Limb (tissue), 2 donors: Measurements from ENCODE around the gene KRT81.
"Not testable (repeated sequence)": the region's sequence is repeated elsewhere in the genome, so short reads cannot be mapped to it uniquely, and the experiment has no call there.

Experiments
- DNase-seq, 2 donors: peaks; one replicate each; pipeline ENCODE4 v3.0.0-alpha.2; 2016; ENCODE audit errors: extremely low spot score in 2 of 2

Gene KRT81

GRCh38 chr12:52253391-52254179 is 37.7 kb downstream of the KRT81 start:
- no peak for DNase-seq

- DNase-seq, result no peak
Observed at GRCh38 chr12:52252728-52253343, 38.5 kb downstream of the KRT81 start.

DNA sequence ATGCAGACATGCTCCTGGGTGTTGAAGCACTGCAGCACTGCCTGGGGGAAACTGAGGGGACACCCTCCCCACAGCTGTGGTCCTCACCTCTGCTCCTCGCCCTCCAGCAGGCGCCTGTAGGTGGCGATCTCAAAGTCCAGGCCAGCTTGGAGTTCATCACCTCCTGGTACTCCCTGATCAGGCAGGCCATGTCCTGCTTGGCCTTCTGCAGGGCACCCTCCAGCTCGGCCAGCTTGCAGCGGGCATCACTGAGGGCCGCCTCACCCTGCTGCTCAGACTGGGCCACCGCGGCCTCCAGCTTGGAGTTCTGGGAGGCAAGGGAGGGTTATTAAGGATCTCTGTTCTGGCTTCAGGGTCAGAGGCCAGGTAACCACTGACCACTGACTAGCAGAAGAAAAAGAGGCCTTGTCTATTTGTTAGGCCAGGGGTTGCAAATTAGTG is 39.1 kb downstream of the KRT81 start:
- DNase-seq, result not testable (repeated sequence)

DNA sequence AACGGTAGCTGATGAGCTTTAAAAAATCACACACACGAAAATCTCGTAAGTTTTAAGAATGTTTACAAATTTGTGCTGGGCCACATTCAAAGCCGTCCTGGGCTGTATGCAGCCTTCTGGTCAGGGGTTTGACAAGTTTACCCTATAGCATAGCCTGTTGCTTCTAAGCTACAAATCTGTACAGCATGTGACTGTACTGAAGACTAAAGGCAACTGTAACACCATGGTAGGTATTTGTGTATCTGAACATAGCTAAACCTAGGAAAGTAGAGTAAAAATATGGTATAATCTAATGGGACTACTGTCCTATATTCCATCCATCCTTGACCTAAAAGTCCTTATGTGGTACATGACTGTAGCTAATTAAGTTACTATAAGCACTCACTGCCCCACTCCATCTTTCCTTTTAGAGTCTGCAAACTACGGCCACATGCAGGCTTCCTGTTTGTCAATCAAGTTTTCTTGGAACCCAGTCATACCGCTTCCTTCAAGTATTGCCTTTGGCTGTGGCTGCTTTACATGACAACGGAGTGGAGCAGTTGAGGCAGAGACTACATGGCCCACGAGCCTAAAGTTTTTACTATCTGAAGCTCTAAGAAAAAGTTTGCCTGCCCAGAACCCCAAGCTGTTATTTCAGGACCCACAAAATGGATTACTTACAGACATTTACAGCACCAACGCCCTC is 39.8 kb downstream of the KRT81 start:
- peak in 1 of 2 donors; percentile 10 for DNase-seq

GRCh38 chr12:52250048-52250990 is 41.0 kb downstream of the KRT81 start:
- DNase-seq, result peak in 1 of 2 donors; percentile 33

DNA sequence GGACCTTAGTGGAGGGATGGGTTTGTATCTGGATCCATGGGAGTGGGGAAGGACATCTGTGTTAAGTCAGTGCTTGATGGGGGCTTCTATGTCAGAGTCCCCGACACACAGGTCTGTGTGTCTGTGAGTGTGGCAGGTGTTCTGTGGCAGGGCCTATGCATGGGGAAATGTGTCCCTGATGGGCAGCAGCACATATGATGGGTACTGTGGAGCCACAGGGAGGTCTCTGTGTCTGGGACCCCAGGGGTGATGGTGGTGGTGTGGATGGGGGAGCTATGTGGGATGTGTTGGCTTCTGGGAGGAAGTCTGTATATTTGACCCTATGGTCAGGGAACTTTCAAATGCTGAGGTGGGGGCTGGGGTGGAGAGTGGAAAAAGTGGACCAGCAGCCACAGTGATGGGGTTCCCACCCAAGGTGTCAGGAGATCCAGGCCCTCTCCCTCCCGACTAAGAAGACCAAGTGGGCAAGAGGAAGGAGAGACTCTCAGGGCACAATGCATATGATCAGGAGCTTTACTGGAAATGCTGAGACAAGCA is 41.8 kb downstream of the KRT81 start:
- DNase-seq, result no peak

GRCh38 chr12:52248541-52249461 is 42.5 kb downstream of the KRT81 start:
- peak in 1 of 2 donors; percentile 38 for DNase-seq

- DNase-seq, result peak in 1 of 2 donors; percentile 21
Observed at GRCh38 chr12:52247622-52248540, 43.5 kb downstream of the KRT81 start.

DNA sequence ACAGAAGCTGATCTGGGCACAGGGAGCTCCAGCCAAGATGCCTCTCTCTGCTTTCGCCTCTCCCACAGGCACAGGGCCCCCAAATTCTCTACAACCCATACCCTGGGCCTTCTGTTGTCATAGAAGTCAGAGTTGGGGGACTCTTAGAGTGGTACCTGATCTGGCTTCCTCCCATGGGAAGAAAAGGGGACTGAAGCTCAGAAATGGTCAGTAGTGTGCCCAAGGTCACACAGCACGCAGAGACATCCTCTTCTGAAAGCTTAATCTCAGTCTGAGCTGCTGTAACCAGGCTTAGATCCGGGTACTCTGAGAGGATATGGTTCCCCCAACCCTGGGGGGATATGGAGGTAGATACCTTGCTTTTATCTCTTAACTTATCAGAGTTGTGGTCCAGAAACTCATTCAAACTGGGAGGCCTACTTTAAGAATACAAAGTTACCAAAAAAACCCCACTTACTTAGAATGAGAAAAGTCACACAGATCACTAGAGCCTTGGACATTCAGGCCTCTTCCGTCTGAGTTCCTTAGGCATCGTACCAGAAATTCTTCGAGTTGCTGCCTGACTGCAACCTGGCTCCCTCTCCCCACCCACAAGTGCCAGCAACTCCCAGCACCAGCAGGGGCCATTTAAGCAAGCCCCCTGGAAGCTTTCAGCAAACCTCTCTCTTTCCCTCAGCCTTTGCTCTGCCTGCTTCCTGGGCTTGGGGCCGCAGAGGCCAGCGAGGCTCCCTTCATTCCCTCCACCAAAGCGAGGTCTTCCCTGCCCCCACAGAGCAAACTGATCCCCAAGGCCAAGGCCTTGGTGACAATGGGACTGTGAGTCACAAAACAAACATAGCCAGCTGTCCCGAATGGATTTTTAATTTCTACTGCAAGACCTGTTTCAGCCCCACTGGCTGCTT is 44.4 kb downstream of the KRT81 start:
- DNase-seq, result peak in 1 of 2 donors; percentile 12

- DNase-seq, result no peak
Observed at GRCh38 chr12:52245962-52246569, 45.3 kb downstream of the KRT81 start.

DNA sequence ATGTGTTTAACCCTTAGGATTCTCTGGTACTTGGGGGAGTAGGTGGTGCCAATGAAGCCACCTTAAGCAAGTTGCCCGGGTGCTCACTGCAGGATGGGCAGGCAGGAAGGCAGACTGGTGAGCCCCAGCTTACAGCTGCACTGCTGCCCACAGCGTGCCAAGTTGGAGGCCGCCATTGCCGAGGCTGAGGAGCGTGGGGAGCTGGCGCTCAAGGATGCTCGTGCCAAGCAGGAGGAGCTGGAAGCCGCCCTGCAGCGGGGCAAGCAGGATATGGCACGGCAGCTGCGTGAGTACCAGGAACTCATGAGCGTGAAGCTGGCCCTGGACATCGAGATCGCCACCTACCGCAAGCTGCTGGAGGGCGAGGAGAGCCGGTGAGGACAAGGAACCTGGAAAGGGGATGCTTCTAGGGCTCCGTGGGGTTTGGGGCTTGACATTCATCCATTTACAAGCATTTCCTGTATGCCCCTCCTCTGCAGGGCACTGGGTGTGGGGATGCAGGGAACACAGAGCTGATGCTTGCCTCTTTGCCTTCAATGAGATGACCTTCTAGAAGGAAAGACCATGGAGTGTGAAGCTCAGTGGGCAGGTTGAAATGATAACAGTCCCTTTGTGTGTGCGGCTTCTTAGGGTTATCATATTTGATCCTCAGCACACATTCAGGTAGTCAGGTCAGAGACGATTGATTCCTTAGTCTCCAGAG is 45.9 kb downstream of the KRT81 start:
- DNase-seq, result peak in 1 of 2 donors; percentile 22

GRCh38 chr12:52244615-52244994 is 46.7 kb downstream of the KRT81 start:
- peak in 1 of 2 donors; percentile 26 for DNase-seq

GRCh38 chr12:52243856-52244614 is 47.3 kb downstream of the KRT81 start:
- peak in 1 of 2 donors; percentile 54 for DNase-seq

- DNase-seq, result peak in 1 of 2 donors; percentile 53
Observed at GRCh38 chr12:52243259-52243855, 48.0 kb downstream of the KRT81 start.

DNA sequence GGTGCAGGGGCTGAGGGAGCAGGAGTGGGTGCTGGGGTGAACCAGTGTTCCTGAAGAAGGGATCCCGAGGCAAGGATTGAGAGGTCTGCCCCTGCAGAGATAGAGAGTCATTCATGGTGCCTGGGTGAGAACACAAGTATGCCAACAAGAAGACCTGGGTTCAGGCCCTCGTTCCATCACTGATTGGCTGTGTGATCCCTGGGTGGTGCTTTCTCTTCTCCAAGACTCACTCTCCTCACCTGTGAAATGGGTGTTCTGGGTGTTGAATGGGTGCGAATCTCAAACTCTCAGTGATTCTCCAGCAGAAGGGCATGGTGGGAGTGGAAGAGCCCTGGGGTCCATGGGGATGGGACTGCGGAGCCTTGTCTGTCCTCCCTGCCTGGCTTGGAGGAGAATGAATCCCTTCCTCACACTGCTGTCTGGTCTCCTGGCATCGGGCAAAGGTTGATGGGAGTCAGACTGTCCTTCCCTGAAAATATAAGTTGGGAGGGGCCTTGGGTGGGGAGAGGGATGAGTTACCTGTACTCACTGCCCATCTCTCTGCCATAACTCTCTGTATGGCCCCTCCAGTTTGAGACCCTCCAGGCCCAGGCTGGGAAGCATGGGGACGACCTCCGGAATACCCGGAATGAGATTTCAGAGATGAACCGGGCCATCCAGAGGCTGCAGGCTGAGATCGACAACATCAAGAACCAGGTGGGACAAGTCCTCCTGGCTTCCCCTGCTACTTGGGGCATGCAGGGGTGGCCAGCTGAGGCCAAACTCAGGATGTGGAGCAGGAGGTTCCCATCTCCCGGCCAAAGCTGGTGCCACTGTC is 48.7 kb downstream of the KRT81 start:
- no peak for DNase-seq
